ENCODE data around the gene COL4A2.
A peak's percentile ranks its signal among the peaks of the same experiment; 100 is the strongest.

COL4A2 gene

GRCh38 chr13:110374431-110375370 lies 67.6 kb downstream of the COL4A2 start:
- no peaks in the 10 kb centered on the region for H3K9me3 ChIP-seq (replicated peaks in 1 of 2; ENCODE audit: control insufficient read depth in 2 of 2, insufficient read depth in 1 of 2, low read depth in 1 of 2, low read length in 2 of 2)
- no peak overlapping the region for H2BK12ac ChIP-seq (ENCODE audit: low read length)
- H3K9ac ChIP-seq (ENCODE audit: low read depth, low read length, poor library complexity): no peak overlapping the region
- no peak overlapping the region for H3K27ac ChIP-seq (replicated peaks; ENCODE audit: low read length)
- H3K27me3 ChIP-seq (ENCODE audit: control insufficient read depth in 3 of 3, insufficient read depth in 3 of 3, low read depth in 1 of 3, low read length in 3 of 3): no peaks in the 10 kb centered on the region
- no peak for DNase-seq (ENCODE audit: low spot score)
- no peak overlapping the region for H2AFZ ChIP-seq (ENCODE audit: low read length)
- no peak overlapping the region for H3K18ac ChIP-seq (ENCODE audit: low read length)
- no peak overlapping the region for H2BK15ac ChIP-seq (ENCODE audit: low read length)
- H3K4me1 ChIP-seq (ENCODE audit: control insufficient read depth in 2 of 2, insufficient read depth in 1 of 2, low read depth in 1 of 2, low read length in 2 of 2): peaks cover 12 to 16% of the 10 kb centered on the region in 2 donors
- no peak overlapping the region for H2BK5ac ChIP-seq (ENCODE audit: low read length)
- no peak overlapping the region for H3K23ac ChIP-seq (ENCODE audit: low read depth, low read length, poor library complexity)
- no peak overlapping the region for H4K8ac ChIP-seq (ENCODE audit: low read depth, low read length)
- H3K4ac ChIP-seq (ENCODE audit: low read length): no peak overlapping the region
- H4K91ac ChIP-seq (ENCODE audit: low read depth, low read length, poor library complexity): no peak overlapping the region
- no peaks in the 10 kb centered on the region for H3K79me1 ChIP-seq (ENCODE audit: low read depth, low read length)
- no CpG with 5 or more reads among the region's 10 CpGs for WGBS, 2 donors (ENCODE audit: extremely low coverage in 2 of 2, insufficient read length in 2 of 2, insufficient replicate concordance in 1 of 2)
- H3K4me2 ChIP-seq (ENCODE audit: insufficient read depth, low read length, poor library complexity, severe bottlenecking): no peak overlapping the region
- no peak overlapping the region for H3K14ac ChIP-seq (ENCODE audit: low read length)
- H2AK5ac ChIP-seq (ENCODE audit: low read depth, low read length): no peak overlapping the region
- no peak overlapping the region for H3K4me3 ChIP-seq (ENCODE audit: low read length in 2 of 2)
- no peak overlapping the region for H2BK120ac ChIP-seq (ENCODE audit: low read depth, low read length)
- peaks cover 1 to 7% of the 10 kb centered on the region in 2 donors for H3K36me3 ChIP-seq (replicated peaks in 1 of 2; ENCODE audit: control insufficient read depth in 2 of 2, insufficient read depth in 2 of 2, low read length in 2 of 2)

- Histone ChIP-seq H3K9ac (ENCODE audit: low read depth, low read length, poor library complexity) (no peak overlapping the region), H2BK5ac (ENCODE audit: low read length) (no peak overlapping the region), H2AFZ (ENCODE audit: low read length) (no peak overlapping the region), H4K91ac (ENCODE audit: low read depth, low read length, poor library complexity) (no peak overlapping the region), H4K8ac (ENCODE audit: low read depth, low read length) (no peak overlapping the region), H3K79me1 (ENCODE audit: low read depth, low read length) (no peaks in the 10 kb centered on the region), H2AK5ac (ENCODE audit: low read depth, low read length) (no peak overlapping the region), H2BK15ac (ENCODE audit: low read length) (no peak overlapping the region), H3K9me3 (replicated peaks in 1 of 2; ENCODE audit: control insufficient read depth in 2 of 2, insufficient read depth in 1 of 2, low read depth in 1 of 2, low read length in 2 of 2) (no peaks in the 10 kb centered on the region), H3K27me3 (ENCODE audit: control insufficient read depth in 3 of 3, insufficient read depth in 3 of 3, low read depth in 1 of 3, low read length in 3 of 3) (no peaks in the 10 kb centered on the region), H3K4me1 (ENCODE audit: control insufficient read depth in 2 of 2, insufficient read depth in 1 of 2, low read depth in 1 of 2, low read length in 2 of 2) (peaks cover 17 to 20% of the 10 kb centered on the region in 2 donors), H3K4me2 (ENCODE audit: insufficient read depth, low read length, poor library complexity, severe bottlenecking) (no peak overlapping the region), H3K14ac (ENCODE audit: low read length) (no peak overlapping the region), H3K4ac (ENCODE audit: low read length) (no peak overlapping the region), H3K18ac (ENCODE audit: low read length) (no peak overlapping the region), H3K23ac (ENCODE audit: low read depth, low read length, poor library complexity) (no peak overlapping the region), H2BK12ac (ENCODE audit: low read length) (no peak overlapping the region), H2BK120ac (ENCODE audit: low read depth, low read length) (no peak overlapping the region), H3K36me3 (replicated peaks in 1 of 2; ENCODE audit: control insufficient read depth in 2 of 2, insufficient read depth in 2 of 2, low read length in 2 of 2) (peaks cover 4 to 7% of the 10 kb centered on the region in 2 donors), H3K27ac (replicated peaks; ENCODE audit: low read length) (no peak overlapping the region), H3K4me3 (ENCODE audit: low read length in 2 of 2) (no peak overlapping the region)
- no peak for DNase-seq (ENCODE audit: low spot score)
- no CpG with 5 or more reads among the region's 5 CpGs for WGBS, 2 donors (ENCODE audit: extremely low coverage in 2 of 2, insufficient read length in 2 of 2, insufficient replicate concordance in 1 of 2)
These were observed 69.0 kb downstream of the COL4A2 start for GRCh38 chr13:110376120-110376519.

GRCh38 chr13:110377178-110377825 lies 70.2 kb downstream of the COL4A2 start:
- no peak overlapping the region for H3K27ac ChIP-seq (replicated peaks; ENCODE audit: low read length)
- H4K91ac ChIP-seq (ENCODE audit: low read depth, low read length, poor library complexity): no peak overlapping the region
- no peak overlapping the region for H4K8ac ChIP-seq (ENCODE audit: low read depth, low read length)
- H3K4me3 ChIP-seq (ENCODE audit: low read length in 2 of 2): peak overlapping the region in 1 of 2 donors; percentile 11
- no peaks in the 10 kb centered on the region for H3K27me3 ChIP-seq (ENCODE audit: control insufficient read depth in 3 of 3, insufficient read depth in 3 of 3, low read depth in 1 of 3, low read length in 3 of 3)
- H3K9ac ChIP-seq (ENCODE audit: low read depth, low read length, poor library complexity): no peak overlapping the region
- no peaks in the 10 kb centered on the region for H3K79me1 ChIP-seq (ENCODE audit: low read depth, low read length)
- no peak overlapping the region for H3K4ac ChIP-seq (ENCODE audit: low read length)
- H3K23ac ChIP-seq (ENCODE audit: low read depth, low read length, poor library complexity): no peak overlapping the region
- no peaks in the 10 kb centered on the region for H3K9me3 ChIP-seq (replicated peaks in 1 of 2; ENCODE audit: control insufficient read depth in 2 of 2, insufficient read depth in 1 of 2, low read depth in 1 of 2, low read length in 2 of 2)
- H3K4me1 ChIP-seq (ENCODE audit: control insufficient read depth in 2 of 2, insufficient read depth in 1 of 2, low read depth in 1 of 2, low read length in 2 of 2): peaks cover 10 to 14% of the 10 kb centered on the region in 2 donors
- no peak for DNase-seq (ENCODE audit: low spot score)
- H2AK5ac ChIP-seq (ENCODE audit: low read depth, low read length): no peak overlapping the region
- H2BK15ac ChIP-seq (ENCODE audit: low read length): no peak overlapping the region
- no peak overlapping the region for H3K4me2 ChIP-seq (ENCODE audit: insufficient read depth, low read length, poor library complexity, severe bottlenecking)
- H2AFZ ChIP-seq (ENCODE audit: low read length): no peak overlapping the region
- H2BK120ac ChIP-seq (ENCODE audit: low read depth, low read length): no peak overlapping the region
- peaks cover 4 to 7% of the 10 kb centered on the region in 2 donors for H3K36me3 ChIP-seq (replicated peaks in 1 of 2; ENCODE audit: control insufficient read depth in 2 of 2, insufficient read depth in 2 of 2, low read length in 2 of 2)
- no CpG with 5 or more reads among the region's 6 CpGs for WGBS, 2 donors (ENCODE audit: extremely low coverage in 2 of 2, insufficient read length in 2 of 2, insufficient replicate concordance in 1 of 2)
- no peak overlapping the region for H3K14ac ChIP-seq (ENCODE audit: low read length)
- H2BK12ac ChIP-seq (ENCODE audit: low read length): no peak overlapping the region
- no peak overlapping the region for H3K18ac ChIP-seq (ENCODE audit: low read length)
- H2BK5ac ChIP-seq (ENCODE audit: low read length): no peak overlapping the region

GRCh38 chr13:110377826-110378201 lies 70.7 kb downstream of the COL4A2 start:
- no peak overlapping the region for H3K27ac ChIP-seq (replicated peaks; ENCODE audit: low read length)
- no peak overlapping the region for H2BK12ac ChIP-seq (ENCODE audit: low read length)
- no peak overlapping the region for H3K4me2 ChIP-seq (ENCODE audit: insufficient read depth, low read length, poor library complexity, severe bottlenecking)
- H2BK5ac ChIP-seq (ENCODE audit: low read length): no peak overlapping the region
- H3K4me1 ChIP-seq (ENCODE audit: control insufficient read depth in 2 of 2, insufficient read depth in 1 of 2, low read depth in 1 of 2, low read length in 2 of 2): peaks cover 8 to 14% of the 10 kb centered on the region in 2 donors
- no peak overlapping the region for H2AFZ ChIP-seq (ENCODE audit: low read length)
- no peaks in the 10 kb centered on the region for H3K79me1 ChIP-seq (ENCODE audit: low read depth, low read length)
- no peak overlapping the region for H4K8ac ChIP-seq (ENCODE audit: low read depth, low read length)
- no CpG with 5 or more reads among the region's 5 CpGs for WGBS, 2 donors (ENCODE audit: extremely low coverage in 2 of 2, insufficient read length in 2 of 2, insufficient replicate concordance in 1 of 2)
- no peak overlapping the region for H3K4me3 ChIP-seq (ENCODE audit: low read length in 2 of 2)
- H3K27me3 ChIP-seq (ENCODE audit: control insufficient read depth in 3 of 3, insufficient read depth in 3 of 3, low read depth in 1 of 3, low read length in 3 of 3): no peaks in the 10 kb centered on the region
- H3K14ac ChIP-seq (ENCODE audit: low read length): no peak overlapping the region
- H3K23ac ChIP-seq (ENCODE audit: low read depth, low read length, poor library complexity): no peak overlapping the region
- no peak overlapping the region for H3K4ac ChIP-seq (ENCODE audit: low read length)
- no peaks in the 10 kb centered on the region for H3K9me3 ChIP-seq (replicated peaks in 1 of 2; ENCODE audit: control insufficient read depth in 2 of 2, insufficient read depth in 1 of 2, low read depth in 1 of 2, low read length in 2 of 2)
- H3K9ac ChIP-seq (ENCODE audit: low read depth, low read length, poor library complexity): no peak overlapping the region
- H2BK15ac ChIP-seq (ENCODE audit: low read length): no peak overlapping the region
- peaks cover 4 to 7% of the 10 kb centered on the region in 2 donors for H3K36me3 ChIP-seq (replicated peaks in 1 of 2; ENCODE audit: control insufficient read depth in 2 of 2, insufficient read depth in 2 of 2, low read length in 2 of 2)
- no peak overlapping the region for H4K91ac ChIP-seq (ENCODE audit: low read depth, low read length, poor library complexity)
- H2BK120ac ChIP-seq (ENCODE audit: low read depth, low read length): no peak overlapping the region
- DNase-seq (ENCODE audit: low spot score): no peak
- no peak overlapping the region for H2AK5ac ChIP-seq (ENCODE audit: low read depth, low read length)
- no peak overlapping the region for H3K18ac ChIP-seq (ENCODE audit: low read length)
